OCI-LY3 (cell line): ENCODE results near the gene EIF4G3.
"Not testable (repeated sequence)": the region's sequence is repeated elsewhere in the genome, so short reads cannot be mapped to it uniquely, and the experiment has no call there.

Experiments used
- H2AFZ ChIP-seq: fragments of 200-600, 300-600 bp; shearing (Covaris generic); 2 replicates; pipeline ENCODE4 v1.6.0; 2014; ENCODE audit warnings: antibody characterized with exemption, low read depth, low read length
- H3K27ac ChIP-seq: fragments of 200-600, 300-600 bp; sonication (generic); 2 replicates; pipeline ENCODE4 v1.5.1; 2014; ENCODE audit warnings: mild to moderate bottlenecking, low read length, moderate library complexity, mixed read lengths
- H3K27me3 ChIP-seq: fragments of 200-600, 300-600 bp; sonication (generic); 2 replicates; pipeline ENCODE4 v1.6.1; 2014; ENCODE audit warnings: low read depth, low read length, mixed read lengths
- H3K36me3 ChIP-seq: fragments of 200-600, 300-600 bp; sonication (generic); replicated peaks from 2 replicates; pipeline ENCODE3; 2014; ENCODE audit warnings: low read depth, low read length, mixed read lengths
- H3K4me1 ChIP-seq: fragments of 300-600, 200-600 bp; sonication (generic); 2 replicates; pipeline ENCODE4 v1.6.1; 2014; ENCODE audit warnings: low read length, mixed read lengths
- H3K4me2 ChIP-seq: fragments of 200-600, 300-600 bp; sonication (generic); 2 replicates; pipeline ENCODE4 v1.6.1; 2014; ENCODE audit warnings: low read length, mixed read lengths
- H3K4me3 ChIP-seq: fragments of 300-600, 200-600 bp; sonication (generic); 2 replicates; pipeline ENCODE4 v1.5.1; 2014; ENCODE audit warnings: antibody characterized with exemption, mild to moderate bottlenecking, low read length, moderate library complexity
- H3K79me2 ChIP-seq: fragments of 300-600, 200-600 bp; shearing (Covaris generic); 2 replicates; pipeline ENCODE4 v1.6.1; 2014; ENCODE audit warnings: mild to moderate bottlenecking, low read length, mixed read lengths
- H3K9ac ChIP-seq: fragments of 300-600, 200-600 bp; shearing (Covaris generic); 2 replicates; pipeline ENCODE4 v1.6.0; 2014; ENCODE audit warnings: mild to moderate bottlenecking, low read length, moderate library complexity
- H3K9me3 ChIP-seq: fragments of 200-600, 300-600 bp; shearing (Covaris generic); 2 replicates; pipeline ENCODE4 v1.6.1; 2014; ENCODE audit warnings: low read length, mixed read lengths; ENCODE audit not compliant: insufficient read depth
- H4K20me1 ChIP-seq: fragments of 200-600, 300-600 bp; sonication (generic); 2 replicates; pipeline ENCODE4 v1.6.1; 2016; ENCODE audit warnings: low read length, mixed read lengths; ENCODE audit not compliant: insufficient read depth
- EZH2phosphoT487 ChIP-seq: fragments of 200-600 bp; shearing (Covaris generic); IDR thresholded peaks from 2 replicates; pipeline ENCODE4 v1.6.1; 2018; ENCODE audit warnings: antibody characterized with exemption, mixed run types, low read depth
- TF ChIP-seq, protein P1 (sequence below): fragments of 200-600, 300-600 bp; sonication (generic); IDR thresholded peaks from 2 replicates; pipeline ENCODE4 v1.5.1; 2014; ENCODE audit warnings: antibody characterized with exemption, low read length, low read depth

Gene EIF4G3

GRCh38 chr1:21198929-21199328 lies 22.2 kb upstream of the EIF4G3 start:
- no peak overlapping the region for H3K4me3 ChIP-seq
- no peak for TF ChIP-seq EZH2phosphoT487
- TF ChIP-seq, protein P1, sequence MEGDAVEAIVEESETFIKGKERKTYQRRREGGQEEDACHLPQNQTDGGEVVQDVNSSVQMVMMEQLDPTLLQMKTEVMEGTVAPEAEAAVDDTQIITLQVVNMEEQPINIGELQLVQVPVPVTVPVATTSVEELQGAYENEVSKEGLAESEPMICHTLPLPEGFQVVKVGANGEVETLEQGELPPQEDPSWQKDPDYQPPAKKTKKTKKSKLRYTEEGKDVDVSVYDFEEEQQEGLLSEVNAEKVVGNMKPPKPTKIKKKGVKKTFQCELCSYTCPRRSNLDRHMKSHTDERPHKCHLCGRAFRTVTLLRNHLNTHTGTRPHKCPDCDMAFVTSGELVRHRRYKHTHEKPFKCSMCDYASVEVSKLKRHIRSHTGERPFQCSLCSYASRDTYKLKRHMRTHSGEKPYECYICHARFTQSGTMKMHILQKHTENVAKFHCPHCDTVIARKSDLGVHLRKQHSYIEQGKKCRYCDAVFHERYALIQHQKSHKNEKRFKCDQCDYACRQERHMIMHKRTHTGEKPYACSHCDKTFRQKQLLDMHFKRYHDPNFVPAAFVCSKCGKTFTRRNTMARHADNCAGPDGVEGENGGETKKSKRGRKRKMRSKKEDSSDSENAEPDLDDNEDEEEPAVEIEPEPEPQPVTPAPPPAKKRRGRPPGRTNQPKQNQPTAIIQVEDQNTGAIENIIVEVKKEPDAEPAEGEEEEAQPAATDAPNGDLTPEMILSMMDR: no peak
- no peak overlapping the region for H2AFZ ChIP-seq
- H3K79me2 ChIP-seq: no peaks in the 10 kb centered on the region
- H3K4me2 ChIP-seq: no peak overlapping the region
- H3K4me1 ChIP-seq: no peaks in the 10 kb centered on the region
- no peak overlapping the region for H3K27ac ChIP-seq
- no peaks in the 10 kb centered on the region for H3K36me3 ChIP-seq
- H4K20me1 ChIP-seq: no peaks in the 10 kb centered on the region
- H3K9ac ChIP-seq: no peak overlapping the region
- no peaks in the 10 kb centered on the region for H3K9me3 ChIP-seq
- no peaks in the 10 kb centered on the region for H3K27me3 ChIP-seq

DNA sequence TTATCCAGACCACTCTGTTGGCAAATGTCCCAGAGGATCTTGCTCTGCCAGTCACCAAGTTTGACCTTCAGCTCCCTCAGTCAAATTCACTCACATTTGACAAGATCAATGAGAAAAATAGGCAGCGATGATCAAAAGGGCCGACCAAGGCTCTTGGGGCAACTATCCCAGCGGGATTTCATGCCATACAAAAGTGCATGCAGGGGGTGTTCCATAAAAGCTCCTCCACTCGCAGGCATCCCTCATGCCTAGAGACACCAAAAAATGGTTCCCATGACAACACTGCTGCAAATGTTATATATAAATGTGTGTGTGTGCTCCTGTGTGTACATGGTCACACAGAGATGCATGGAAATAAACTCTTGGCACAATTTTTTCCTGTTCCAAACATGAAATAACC lies 16.2 kb upstream of the EIF4G3 start:
- Histone ChIP-seq H3K9me3 (no peaks in the 10 kb centered on the region), H3K4me1 (no peaks in the 10 kb centered on the region), H3K4me2 (no peak overlapping the region), H3K4me3 (no peak overlapping the region), H3K9ac (no peak overlapping the region), H3K36me3 (no peaks in the 10 kb centered on the region), H3K27ac (no peak overlapping the region), H4K20me1 (no peaks in the 10 kb centered on the region), H3K27me3 (peaks cover 9% of the 10 kb centered on the region), H3K79me2 (no peaks in the 10 kb centered on the region), H2AFZ (no peak overlapping the region)
- TF ChIP-seq, protein P1: no peak
- TF ChIP-seq EZH2phosphoT487: no peak

DNA sequence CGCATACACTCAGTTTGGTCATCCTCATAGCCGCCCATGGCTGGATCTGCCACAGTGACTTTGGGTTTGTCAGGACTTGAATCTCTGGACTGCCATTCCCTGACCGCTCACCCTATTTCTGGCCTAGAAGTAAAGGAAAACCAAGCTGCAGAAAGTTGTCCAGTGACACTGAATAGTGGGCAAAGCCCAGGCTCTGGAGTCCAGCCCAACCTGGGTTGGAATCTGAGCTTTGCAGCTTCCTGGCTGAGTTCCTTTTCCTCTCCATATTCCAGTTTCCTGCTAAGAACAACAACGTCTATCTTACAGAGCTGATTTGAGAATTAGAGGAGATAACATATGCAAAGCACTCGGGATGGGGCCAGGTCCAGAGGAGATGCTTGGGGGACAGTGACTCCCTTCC lies 15.6 kb upstream of the EIF4G3 start:
- TF ChIP-seq, protein P1: no peak
- TF ChIP-seq EZH2phosphoT487: no peak
- Histone ChIP-seq H2AFZ (no peak overlapping the region), H3K27me3 (peaks cover 9% of the 10 kb centered on the region), H3K27ac (no peak overlapping the region), H3K4me1 (no peaks in the 10 kb centered on the region), H4K20me1 (no peaks in the 10 kb centered on the region), H3K9me3 (no peaks in the 10 kb centered on the region), H3K4me2 (no peak overlapping the region), H3K4me3 (no peak overlapping the region), H3K36me3 (no peaks in the 10 kb centered on the region), H3K79me2 (no peaks in the 10 kb centered on the region), H3K9ac (no peak overlapping the region)

DNA sequence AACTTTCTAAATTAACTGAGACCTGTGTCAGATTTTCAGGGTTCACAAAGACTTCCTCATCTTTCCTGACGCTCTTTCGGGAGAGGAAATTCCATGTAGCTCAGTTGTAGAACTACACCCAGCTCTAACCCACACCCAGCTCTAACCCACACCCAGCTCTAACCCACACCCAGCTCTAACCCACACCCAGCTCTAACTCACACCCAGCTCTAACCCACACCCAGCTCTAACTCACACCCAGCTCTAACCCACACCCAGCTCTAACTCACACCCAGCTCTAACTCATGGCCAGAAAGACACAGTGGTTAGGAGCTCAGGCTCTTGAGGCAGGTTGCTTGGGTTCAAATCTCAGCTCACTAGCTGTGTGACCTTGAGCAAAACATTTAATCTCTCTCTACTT lies 14.1 kb upstream of the EIF4G3 start:
- not testable (repeated sequence) for H3K9me3 ChIP-seq, H4K20me1 ChIP-seq, H2AFZ ChIP-seq, H3K36me3 ChIP-seq, H3K4me2 ChIP-seq, H3K79me2 ChIP-seq, H3K4me3 ChIP-seq, H3K4me1 ChIP-seq, H3K27me3 ChIP-seq, H3K27ac ChIP-seq, H3K9ac ChIP-seq
